GM19324 (cell line): ENCODE data around the gene C5orf22.
"Not testable (repeated sequence)": the region's sequence is repeated elsewhere in the genome, so short reads cannot be mapped to it uniquely, and the experiment has no call there.

Source experiments
- ATAC-seq: cut with Tn5 transposase; IDR thresholded peaks from one replicate; pipeline ENCODE4 v1.9.1; 2021; ENCODE audit warnings: mild to moderate bottlenecking, moderate library complexity; ENCODE audit not compliant: unreplicated experiment, low FRiP score

The C5orf22 gene

DNA sequence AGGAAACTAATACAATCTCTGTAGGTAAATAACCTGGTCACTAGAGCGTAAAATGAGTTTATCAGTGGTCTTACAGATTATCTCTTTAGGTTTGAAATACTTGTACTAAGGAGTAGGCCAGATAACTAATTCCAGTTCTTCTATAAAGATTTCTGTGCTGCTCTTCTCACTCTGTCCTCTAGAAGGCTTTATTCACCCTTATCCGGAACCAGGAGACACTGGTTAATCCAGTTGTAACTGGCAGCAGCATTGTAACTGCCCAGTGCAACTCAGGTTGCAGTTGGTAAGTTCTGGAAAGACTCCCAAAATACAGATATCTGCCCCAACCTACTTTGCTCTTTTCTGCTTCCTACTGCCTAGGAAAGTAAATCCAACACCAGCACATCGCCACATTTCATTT is 19.8 kb downstream of the C5orf22 start:
- ATAC-seq, result no peak

GRCh38 chr5:31553863-31554262 is 21.8 kb downstream of the C5orf22 start:
- ATAC-seq, result no peak

DNA sequence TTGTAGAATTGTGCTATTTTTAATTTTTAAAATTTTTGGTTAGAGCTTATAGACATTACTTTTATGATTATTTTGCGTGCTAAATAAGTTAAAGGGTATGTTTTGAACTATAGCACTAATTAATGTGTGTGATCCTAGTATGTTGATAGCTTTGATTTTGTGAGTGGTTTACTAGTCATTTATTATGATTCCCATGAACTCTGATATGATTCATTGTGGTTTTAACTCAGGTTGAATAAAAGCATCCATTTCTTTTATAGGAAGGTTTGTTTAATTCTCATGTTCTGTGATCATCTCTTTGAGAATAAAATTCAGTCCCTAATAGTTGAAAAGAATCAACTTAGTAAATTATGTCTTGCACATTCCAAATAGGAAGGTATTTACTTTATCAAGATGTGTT is 22.5 kb downstream of the C5orf22 start:
- no peak for ATAC-seq

DNA sequence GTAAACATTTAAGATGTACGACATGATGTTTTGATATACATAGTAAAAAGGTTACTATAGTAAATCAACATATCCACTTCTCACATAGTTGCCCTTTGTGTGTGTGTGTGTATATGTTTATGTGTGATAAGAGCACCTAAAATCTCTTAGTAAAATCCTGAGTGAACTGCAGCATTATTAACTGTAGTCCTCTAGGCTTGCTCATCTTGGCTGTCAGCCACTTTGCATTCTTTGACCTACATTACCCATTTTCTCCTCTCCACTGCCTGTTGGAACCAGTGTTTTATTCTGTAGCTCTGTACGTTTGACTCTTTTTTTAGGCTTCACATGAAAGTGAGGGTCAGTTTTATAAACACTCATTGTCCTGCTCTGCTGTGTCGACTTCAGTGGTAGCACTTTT is 24.4 kb downstream of the C5orf22 start:
- no peak for ATAC-seq

DNA sequence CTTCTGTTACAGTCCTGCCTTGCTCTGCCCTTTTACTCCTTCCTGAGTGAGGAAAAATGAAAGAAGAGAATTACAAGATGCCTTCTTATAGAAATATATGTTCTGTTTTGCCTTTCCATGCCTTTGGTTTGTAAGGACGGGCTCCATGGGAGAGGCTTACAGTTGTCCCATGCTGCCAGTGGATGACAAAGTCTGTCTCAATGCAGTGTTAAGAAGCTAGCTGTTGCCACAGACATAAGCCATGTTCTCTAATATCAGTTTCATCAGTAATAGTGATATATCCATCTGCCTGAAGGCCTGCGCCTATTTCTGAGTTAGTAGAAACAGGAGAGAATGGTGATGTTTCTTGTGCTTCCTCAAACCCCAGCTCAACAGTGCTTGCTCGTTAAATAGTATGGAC is 27.8 kb downstream of the C5orf22 start:
- no peak for ATAC-seq

- no peak for ATAC-seq
These were observed 29.8 kb downstream of the C5orf22 start for GRCh38 chr5:31561946-31562345.

GRCh38 chr5:31563216-31563615 is 31.1 kb downstream of the C5orf22 start:
- ATAC-seq, result no peak

- not testable (repeated sequence) for ATAC-seq
These were observed 34.3 kb downstream of the C5orf22 start for GRCh38 chr5:31566362-31566761.

DNA sequence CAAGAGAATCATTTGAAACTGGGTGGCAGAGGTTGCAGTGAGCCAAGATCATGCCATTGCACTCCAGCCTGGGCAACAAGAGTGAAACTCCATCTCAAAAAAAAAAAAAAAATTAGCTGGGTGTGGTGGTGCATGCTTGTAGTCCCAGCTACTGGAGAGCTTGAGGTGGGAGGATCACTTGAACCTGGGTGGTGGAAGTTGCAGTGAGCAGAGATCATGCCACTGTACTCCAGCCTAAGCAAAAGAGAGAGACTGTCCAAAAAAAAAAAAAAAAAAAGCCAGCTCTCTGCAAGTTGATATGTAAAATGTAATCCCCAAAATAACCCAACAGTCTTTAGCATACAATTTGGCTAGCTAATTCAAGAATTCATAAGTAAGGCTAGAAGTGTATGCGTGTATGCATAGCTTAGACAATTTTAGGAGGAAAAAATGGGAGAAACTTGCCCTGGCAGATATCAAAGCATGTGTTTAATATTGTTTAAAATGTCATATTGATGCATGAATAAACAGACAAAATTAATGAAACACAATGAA is 36.3 kb downstream of the C5orf22 start:
- no peak for ATAC-seq

DNA sequence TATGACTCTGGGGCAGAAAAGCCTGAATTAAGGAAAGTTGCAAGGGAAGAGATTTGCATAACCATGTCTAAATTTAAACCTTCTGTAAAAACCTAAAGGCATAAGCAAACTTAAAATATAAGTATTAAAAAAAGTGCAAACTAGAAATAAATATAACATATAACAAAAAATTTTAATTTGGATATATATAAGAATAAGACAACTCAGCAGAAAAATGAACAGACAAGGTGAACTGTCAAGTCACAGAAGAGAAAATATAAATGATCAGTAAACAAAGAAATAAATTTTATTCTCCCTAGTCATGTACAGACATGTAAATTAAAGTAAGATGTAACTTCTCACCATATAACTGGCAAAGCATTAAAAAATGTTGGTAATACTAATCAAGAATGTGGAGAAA is 37.0 kb downstream of the C5orf22 start:
- ATAC-seq, result no peak

- no peak for ATAC-seq
These were observed 41.5 kb downstream of the C5orf22 start for GRCh38 chr5:31573494-31574142.

DNA sequence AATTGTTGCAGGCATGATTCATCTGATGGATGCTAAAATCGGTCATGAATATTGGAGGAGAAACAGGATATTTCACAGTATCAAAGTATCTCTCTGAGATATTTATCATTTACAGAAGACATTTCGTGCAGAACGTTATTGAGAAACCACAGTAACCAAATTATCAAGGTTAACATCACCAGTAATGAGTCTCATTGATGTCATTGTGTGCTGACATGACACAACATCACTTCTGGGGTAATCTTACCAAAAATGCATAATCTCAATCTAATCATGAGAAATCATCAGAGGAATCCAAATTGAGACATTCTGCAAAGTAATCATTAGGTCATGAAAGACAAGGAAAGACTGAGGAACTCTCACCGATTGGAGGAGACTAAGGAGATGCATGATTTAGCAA is 42.7 kb downstream of the C5orf22 start:
- no peak for ATAC-seq

GRCh38 chr5:31577438-31577837 is 45.3 kb downstream of the C5orf22 start:
- no peak for ATAC-seq

- ATAC-seq, result no peak
These were observed 47.5 kb downstream of the C5orf22 start for GRCh38 chr5:31579558-31579957.

GRCh38 chr5:31581498-31582099 is 49.5 kb downstream of the C5orf22 start:
- no peak for ATAC-seq

DNA sequence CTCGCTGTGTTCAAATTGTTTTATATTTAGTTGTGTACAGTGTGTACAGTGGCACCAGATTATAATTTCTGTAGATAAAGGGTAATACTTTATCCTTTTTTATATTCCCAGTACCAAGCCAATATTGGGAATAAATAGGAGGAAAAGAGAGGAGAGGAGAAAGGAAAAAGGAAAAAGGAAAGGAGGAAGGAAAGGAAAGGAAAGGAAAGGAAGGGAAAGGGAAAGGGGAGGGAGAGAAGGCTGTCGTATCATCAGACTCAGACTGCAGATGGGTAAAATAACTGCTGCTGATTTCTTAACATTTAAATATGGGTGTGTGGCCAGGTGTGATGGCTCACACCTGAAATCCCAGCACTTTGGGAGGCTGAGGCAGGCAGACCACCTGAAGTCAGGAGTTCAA is 51.0 kb downstream of the C5orf22 start:
- ATAC-seq, result no peak

DNA sequence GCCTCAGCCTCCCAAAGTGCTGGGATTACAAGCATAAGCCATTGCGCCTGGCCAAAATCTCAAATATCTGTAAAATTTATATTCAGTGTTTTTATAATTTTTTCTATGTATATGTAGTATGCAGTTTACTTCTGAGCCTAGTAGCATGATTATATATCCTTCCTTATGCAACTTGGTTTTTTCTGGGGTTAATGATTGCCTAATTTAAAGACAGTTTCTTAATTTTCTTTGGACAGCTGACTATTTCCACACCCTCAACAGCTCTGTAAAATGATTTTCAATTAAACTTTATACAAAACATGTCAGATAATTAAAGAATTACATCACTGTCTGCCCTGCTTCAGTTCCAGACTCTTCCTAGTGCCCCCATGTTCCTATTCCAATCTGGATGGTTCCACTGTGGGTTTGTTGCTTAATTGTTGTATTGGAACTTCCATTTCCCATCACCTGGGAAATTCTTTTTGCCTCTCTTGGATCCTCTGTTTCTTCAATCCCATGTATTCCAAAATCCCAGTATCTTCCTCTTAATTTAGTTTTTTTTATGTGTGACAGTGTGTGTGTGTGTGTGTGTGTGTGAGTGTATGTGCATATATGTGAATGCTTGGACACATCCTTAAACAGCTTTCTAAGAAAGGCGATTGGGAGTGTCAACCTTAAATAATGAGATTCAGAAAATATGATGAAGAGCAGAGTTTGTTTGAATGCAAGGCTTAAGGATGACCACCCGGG is 53.2 kb downstream of the C5orf22 start:
- ATAC-seq, result no peak

DNA sequence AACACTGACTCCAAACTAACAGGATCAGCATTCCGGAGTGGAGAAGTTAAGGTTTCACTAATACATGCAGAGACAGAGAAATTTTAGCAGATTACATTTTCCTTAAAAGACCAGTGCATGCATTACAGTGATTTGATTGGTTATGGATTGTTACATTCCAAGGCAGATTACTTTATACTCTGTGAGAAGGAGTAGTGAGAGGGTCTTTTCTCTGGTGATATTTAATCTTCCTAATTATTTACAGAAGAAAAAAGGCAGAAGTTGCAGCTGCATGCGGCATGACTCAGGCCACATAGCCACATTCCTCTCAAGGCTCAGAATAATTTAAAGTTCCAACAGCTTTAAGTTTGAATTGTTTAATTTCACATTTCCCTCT is 53.8 kb downstream of the C5orf22 start:
- no peak for ATAC-seq

DNA sequence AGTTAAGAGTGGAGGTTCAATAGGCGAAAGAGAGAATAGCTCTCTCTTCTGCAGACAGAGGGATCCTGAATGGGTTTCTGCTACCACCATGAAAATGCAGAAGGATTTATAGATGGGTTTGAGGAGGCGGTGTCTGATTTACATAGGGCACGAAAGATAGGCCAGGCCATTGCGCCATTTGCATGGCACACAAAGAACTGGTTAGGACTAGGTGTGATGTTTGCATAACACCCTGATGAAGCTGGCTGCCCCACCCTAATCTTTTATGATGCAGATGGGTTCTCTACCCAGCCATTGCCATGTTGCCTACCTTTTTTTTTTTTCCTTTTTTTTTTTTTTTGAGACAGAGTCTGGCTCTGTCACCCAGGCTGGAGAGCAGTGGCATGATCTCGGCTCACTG is 55.4 kb downstream of the C5orf22 start:
- no peak for ATAC-seq

DNA sequence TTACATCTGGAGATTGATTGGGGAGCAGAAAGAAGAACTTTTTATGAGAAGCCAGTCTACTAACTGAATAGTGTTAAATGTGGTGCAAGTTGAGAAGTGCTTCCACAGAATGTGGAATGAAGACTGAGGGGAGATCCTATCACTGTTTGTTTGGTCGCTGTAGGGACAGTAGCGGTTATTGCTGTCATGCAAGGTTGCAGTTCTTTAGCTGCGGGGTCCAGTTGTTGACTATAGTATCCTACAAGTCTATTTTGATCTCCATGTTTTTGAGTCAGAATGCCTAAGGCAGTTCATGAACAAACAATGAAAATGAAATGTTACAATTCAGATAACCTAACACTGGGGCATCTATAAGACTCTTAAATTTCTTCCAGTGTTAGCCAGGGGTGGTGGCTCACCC is 61.6 kb downstream of the C5orf22 start:
- ATAC-seq, result no peak

GRCh38 chr5:31596354-31596753 is 64.3 kb downstream of the C5orf22 start:
- no peak for ATAC-seq
